HG02678 (cell line): Measurements from ENCODE around the gene CYTH4.
"Not testable (repeated sequence)": the region's sequence is repeated elsewhere in the genome, so short reads cannot be mapped to it uniquely, and the experiment has no call there.

Experiments used
- ATAC-seq: cut with Tn5 transposase; IDR thresholded peaks from one replicate; pipeline ENCODE4 v1.9.1; 2021; ENCODE audit warnings: mild to moderate bottlenecking, moderate library complexity; ENCODE audit not compliant: unreplicated experiment

The CYTH4 gene

GRCh38 chr22:37282385-37282677 is at the start of gene CYTH4:
CYTH4 (plus strand) TSS chr22:37282508; CDS start chr22:37282570, 62 bp downstream.
- peak; percentile 67 for ATAC-seq

GRCh38 chr22:37233371-37233750 is 48.9 kb upstream of the CYTH4 start:
- not testable (repeated sequence) for ATAC-seq

DNA sequence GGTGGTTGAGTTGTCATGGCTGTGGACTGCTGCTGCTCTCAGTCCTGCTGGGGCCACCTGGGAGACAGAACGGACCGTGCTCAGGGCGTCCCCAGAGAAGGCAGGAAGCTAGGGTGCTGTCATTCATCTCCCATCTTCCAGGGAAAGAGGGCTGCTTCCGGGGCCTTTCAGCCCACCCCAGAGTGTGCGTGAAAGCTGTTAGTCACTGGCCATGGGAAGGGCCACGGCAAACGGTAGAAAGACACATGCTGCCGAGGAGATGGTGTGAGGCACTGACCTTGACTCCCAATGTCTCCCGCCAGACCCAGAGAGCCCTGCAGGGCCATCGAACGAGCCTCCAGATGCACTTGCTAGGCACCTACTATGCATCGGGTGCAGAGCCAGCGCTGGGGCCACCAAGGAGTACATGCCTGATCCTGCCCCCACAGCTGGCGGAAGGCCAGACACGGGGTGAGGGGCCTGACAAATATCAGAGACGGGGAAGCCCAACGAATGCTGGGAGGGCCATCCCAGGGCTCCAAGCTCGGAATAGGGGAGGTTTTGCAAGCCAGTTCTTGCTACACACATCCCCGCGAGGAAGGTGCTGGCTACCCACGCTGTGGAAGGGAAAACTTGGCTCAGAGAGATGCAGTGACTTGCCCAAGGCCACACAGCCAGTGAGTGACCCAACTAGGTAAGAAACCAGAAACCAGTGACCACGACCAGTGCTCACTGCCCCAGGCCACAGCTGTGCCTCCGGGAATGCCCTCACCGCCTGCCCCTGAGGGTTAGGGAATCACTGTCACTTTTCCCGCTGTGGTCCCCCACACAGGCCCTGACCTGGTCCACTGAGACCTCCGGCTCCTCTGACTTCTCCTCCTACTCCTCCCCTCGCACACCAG is 48.3 kb upstream of the CYTH4 start:
- ATAC-seq: no peak

DNA sequence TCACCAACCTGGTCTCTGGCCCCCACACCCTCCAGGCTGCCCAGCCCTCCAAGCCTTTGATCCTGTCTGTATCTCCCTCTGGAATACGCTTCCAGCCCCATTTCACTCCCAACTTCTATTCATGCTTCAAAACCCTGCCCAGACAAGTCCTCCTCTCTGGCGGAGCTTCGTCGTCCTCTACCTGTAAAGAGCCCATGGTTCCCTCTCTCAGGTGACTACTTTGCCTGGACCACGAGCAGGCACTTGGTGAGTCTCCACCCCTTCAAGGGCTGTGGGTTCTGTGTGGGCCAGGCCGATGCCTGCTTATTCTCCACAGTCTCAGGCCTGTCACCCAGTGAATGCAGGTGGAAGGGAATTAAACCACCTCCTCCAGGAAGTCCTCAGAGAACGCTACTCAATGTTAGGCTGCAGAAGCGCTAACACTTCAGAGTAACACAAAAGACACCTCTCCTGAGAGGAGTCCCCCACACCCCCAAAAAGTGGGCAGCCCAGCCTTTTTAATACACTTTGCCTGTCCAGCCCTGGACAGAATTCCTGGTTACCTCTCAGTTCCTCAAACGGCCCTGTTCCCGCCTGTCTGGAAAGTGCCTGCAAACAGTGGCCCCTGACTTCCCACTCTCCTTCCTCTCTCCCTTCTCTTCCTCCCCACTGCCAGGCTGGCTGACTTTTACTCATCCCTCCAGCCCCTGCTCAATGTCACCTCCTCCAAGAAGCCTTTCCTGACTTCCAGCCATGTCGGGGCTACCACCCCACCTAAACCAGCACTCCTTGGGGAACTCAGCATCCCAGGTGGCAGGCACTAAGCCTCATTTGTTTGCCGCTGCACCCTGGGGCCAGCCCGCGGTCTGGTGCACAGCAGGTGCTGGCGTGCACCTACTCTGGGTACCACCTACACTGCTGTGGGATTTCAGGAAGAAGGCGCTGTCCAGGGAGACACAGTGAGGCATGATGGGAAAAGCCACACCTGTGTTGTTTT is 47.3 kb upstream of the CYTH4 start:
- ATAC-seq: no peak

DNA sequence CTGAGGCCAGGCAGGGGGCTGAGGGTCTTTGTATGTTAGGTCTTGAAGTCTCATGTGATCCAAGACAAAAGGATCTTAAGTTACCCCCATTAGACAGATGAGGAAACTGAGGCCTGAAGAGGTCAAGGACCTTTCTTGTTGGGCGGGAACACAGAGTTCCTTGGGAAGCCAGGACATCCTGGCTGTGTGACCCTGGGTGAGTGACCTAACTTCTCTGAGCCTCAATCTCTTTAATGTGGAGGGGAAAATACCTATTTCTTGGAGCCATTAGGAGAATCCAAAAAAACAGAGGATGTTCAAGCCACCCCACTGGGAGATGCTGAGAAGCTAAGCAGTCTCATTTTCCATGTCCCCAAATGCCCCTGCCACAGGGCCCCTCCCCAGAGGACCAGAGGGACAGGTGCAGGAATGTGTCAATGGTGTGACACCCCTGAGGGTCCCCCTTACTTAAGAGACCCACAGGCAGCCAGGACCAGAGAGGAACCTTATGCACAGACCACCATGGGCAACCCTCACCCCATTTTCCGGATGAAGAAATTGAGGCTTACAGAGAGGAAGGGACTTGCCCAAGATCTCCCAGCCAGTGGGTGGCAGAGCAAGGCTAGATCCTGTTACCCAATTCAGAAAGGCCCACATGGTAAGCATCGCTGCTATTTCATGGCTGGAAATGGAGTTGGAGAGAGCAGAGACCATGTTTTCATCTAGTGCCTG is 46.3 kb upstream of the CYTH4 start:
- ATAC-seq: no peak

DNA sequence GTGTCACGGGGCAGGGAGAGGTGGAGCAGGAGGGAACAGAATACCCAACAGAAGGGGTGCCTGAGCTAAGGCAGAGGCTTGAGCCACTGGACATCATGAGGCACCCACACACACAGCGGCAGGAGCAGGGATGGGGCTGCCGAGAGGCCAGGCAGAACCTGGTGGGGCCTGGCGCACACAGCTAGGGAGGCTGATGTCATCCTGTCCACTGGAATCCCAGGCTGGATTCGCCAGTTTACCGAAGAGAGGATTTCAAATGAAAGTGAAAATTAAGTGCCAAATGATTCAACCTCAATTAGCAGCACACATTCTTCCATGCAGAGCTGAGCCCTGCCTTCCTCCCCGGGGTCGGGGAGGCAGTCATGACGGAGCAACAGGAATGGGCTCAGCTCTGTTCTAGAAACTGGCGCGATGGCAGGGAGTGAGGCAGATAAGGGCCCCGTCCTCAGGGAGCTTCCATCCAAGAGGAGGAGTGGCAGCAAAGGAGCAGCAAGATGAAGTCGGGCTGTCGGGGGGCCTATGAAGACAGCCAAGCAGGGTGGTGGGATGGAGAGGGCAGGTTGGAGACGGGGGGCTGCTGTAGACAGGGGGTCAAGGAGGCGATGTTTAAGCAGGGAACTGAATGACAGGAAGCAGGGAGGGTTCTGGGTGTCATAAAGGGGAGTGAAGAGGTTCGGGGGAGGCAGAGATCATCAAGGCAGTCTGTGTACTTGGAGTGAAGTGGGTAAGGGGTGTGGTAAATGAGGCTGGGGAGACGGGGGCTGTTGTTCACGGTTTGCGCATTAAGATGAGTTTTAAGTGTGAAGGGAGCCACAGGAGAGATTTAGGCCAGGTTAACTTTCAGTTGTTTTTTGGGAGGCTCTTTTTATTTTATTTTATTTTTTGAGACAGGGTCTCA is 44.7 kb upstream of the CYTH4 start:
- no peak for ATAC-seq

GRCh38 chr22:37239336-37240239 is 42.7 kb upstream of the CYTH4 start:
- ATAC-seq: no peak

GRCh38 chr22:37240240-37240940 is 41.9 kb upstream of the CYTH4 start:
- ATAC-seq: no peak

DNA sequence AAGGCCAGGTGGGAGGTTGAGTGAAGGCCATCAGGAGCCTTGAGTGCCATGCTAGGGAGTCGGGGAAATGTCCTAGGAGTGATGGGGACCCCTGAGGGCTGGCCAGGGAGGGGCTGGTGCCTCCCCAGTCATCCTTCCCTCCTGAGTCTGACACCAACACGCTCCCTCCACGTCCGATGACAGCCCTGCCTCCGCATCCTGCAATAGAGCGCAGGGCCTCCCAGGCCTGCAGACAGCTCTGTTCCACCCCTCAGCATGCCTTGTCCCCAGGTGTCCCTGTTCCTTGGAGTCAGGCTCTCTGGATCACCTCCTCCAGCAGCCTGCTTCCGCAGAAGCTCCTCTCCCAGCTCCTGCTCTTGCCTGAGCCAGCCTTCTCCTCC is 41.4 kb upstream of the CYTH4 start:
- no peak for ATAC-seq

DNA sequence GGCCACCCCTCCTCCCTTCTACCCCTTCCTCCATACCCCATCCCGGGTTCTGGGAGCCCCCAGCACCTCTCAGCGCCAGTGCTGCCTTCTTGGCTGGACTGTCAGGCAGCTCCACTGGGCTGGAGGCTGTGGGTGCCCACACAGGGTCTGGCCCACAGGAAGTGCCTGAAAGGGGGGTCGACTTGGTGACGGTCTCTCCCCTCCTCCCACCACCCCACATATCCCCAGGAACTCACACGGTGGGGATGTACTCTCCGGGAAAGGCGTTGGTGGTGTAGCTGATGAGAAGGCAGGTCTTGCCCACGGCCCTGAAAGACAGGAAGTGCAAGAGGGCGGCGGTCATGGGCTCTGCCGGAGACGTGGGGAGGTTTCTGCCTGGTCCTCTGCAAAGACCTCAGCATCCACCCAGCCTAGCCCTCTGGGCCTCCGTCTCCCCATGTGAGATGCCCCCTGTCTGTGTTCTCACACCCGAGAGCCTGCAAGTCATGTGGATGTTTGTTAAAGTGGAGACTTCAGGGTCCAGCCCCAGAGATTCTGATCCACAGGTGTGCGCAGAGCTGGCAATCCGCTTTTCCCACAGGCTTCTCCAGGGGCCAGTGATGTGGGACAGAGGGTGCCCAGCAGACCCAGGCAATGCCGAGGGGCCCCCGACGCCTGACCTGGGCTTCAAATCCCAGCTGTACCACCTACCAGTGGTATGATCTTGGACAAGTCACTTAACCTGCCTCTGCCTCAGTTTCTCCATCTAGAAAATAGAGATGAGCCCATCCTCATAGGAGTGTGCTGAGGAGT is 40.8 kb upstream of the CYTH4 start:
- ATAC-seq: no peak

GRCh38 chr22:37242395-37242918 is 39.9 kb upstream of the CYTH4 start:
- ATAC-seq: peak; percentile 64

GRCh38 chr22:37243402-37244113 is 38.8 kb upstream of the CYTH4 start:
- ATAC-seq: peak; percentile 5

- peak; percentile 53 for ATAC-seq
Measured at GRCh38 chr22:37244114-37244921, 38.0 kb upstream of the CYTH4 start, which contains the start of gene RAC2. RAC2 (minus strand) TSS chr22:37244269; CDS start chr22:37244148, 121 bp downstream.

DNA sequence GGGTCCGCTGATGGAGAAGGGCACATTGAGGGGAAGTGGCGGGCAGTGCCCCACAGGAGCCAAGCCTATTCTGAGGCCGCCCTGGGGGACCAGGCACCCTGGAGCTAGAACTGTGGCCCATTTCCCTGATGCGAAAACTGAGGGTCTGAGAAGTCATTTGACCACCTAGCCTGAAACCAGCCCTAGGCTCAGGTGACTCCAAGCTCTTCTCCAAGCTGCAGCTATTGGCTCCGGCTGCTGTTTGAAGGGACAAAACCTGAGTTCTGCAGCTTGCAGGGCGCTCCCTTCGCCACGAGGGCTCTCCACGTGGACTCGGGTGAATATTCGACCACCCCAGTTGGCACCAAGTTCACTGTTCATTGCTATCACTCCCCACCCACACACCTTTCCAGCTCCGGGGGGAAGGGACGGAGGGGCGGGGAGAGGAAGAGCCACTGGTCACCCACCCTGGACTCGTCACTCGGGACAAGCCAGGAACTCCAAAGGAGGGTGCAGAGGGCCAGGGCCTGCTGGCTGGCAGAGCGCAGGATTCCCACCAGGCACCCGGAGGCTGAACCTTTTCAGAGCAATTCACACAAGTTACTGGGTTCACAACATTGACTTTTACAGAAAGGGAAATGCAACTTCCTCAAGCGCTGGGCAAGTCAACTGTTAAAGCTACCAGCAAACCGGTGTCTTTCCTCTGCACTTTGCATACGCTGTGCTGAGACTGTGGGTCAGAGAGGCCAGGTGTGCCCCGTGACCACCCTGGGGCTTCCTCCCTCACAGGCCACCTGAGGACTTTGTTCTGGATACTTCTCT is 37.2 kb upstream of the CYTH4 start:
- ATAC-seq: peak; percentile 46

GRCh38 chr22:37245740-37246139 is 36.6 kb upstream of the CYTH4 start:
- no peak for ATAC-seq
